DMS 273 (cell line): ENCODE data around the gene DCTN4.
A peak's percentile ranks its signal among the peaks of the same experiment; 100 is the strongest.
"Not testable (repeated sequence)": the region's sequence is repeated elsewhere in the genome, so short reads cannot be mapped to it uniquely, and the experiment has no call there.

Source experiments
- DNase-seq: peaks from one replicate; lab custom pipeline; 2025; ENCODE audit not compliant: unreplicated experiment; lab: John Stamatoyannopoulos, UW

The DCTN4 gene

GRCh38 chr5:150778517-150779396, 19.9 kb upstream of the DCTN4 start, which contains the start of gene SMIM3:
Gene SMIM3 (plus strand): TSS chr5:150778757. CDS start chr5:150795441, 16,684 bp downstream.
- peak; percentile 85 for DNase-seq

GRCh38 chr5:150778088-150778516, 19.3 kb upstream of the DCTN4 start:
- DNase-seq, result no peak

DNA sequence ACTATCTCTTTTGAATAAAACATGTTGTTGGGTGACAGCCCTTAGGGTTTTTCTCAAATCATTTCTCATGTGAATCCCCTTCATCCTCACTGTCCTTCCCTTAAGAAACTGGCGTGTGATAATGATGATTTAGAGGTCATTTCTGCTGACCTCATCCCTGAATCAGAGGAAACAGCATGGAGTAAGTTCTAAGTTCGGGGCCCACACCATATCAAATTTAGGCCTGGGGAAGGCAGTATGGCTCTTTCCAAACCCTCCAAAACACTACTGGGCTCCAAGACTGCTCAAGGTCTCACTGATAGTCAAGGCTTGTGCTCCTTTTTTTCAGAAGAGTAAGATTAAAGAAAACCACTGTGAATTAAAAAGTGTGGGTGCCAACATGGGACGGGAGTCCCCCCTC, 18.9 kb upstream of the DCTN4 start:
- DNase-seq, result no peak

DNA sequence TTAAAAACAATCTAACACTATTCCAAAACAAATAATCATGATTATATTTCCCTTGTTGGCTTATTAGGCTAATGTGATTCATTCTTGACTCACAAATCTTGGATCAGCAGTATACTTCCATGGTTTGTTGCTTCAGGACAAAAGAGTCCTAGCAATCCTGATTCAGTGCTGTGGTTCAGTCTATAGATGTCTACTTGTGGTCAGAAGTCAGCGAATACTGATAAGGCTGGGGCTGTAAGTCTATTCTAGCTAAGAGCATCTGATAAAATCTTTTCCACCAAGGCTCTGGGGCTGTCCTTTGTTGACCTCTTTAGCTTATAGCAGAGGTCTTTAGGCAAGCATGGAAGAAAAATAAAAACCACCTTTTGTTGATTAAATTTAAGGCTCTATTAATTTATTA, 15.3 kb upstream of the DCTN4 start:
- no peak for DNase-seq

- DNase-seq, result no peak
Observed at GRCh38 chr5:150771034-150771795, 12.4 kb upstream of the DCTN4 start.

- DNase-seq, result no peak
Observed at GRCh38 chr5:150766251-150766650, 7.4 kb upstream of the DCTN4 start.

DNA sequence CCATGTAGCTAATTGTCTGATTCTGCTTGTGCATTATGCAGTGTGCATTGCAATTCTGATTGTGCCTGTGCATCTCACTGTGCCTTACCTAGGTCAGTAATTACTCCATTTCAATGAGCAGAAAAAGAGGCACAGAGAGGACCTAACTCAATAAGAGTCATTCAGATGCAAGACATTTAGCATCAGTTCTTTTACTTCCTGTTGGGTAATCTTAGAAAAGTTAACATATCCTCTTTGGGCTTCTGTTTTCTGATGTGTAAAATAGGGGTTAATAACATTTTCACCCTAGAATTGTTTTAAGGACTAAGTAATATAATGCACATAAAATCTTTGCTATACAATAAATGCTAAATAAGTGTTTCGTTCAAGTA, 7.0 kb upstream of the DCTN4 start:
- DNase-seq, result no peak

GRCh38 chr5:150765011-150765798, 6.4 kb upstream of the DCTN4 start:
- no peak for DNase-seq

- DNase-seq, result no peak
Observed at GRCh38 chr5:150764530-150764929, 5.7 kb upstream of the DCTN4 start.

- DNase-seq, result peak; percentile 54
Observed at GRCh38 chr5:150763023-150763769, 4.4 kb upstream of the DCTN4 start.

GRCh38 chr5:150762211-150762610, 3.4 kb upstream of the DCTN4 start:
- DNase-seq, result no peak

- DNase-seq, result no peak
Observed at GRCh38 chr5:150759334-150759583, 442 bp upstream of the DCTN4 start.

DNA sequence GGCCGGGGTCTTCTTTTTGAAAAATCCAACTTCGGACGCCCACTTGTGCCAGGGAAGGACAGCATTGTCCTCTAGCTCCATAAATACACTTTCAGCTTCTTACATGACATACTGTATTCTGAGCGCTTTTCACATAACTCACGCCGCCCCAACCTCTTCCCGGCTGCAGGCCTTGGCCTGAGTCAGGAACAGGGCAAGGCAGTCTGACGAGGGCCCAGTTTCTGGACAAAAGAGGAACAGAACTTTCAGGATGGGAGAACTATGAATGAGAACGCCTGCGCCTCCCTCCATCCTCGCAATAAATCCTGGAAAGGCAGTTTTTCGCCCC, 650 bp downstream of the DCTN4 start:
- no peak for DNase-seq

- DNase-seq, result no peak
Observed at GRCh38 chr5:150757087-150757649, 1.6 kb downstream of the DCTN4 start.

DNA sequence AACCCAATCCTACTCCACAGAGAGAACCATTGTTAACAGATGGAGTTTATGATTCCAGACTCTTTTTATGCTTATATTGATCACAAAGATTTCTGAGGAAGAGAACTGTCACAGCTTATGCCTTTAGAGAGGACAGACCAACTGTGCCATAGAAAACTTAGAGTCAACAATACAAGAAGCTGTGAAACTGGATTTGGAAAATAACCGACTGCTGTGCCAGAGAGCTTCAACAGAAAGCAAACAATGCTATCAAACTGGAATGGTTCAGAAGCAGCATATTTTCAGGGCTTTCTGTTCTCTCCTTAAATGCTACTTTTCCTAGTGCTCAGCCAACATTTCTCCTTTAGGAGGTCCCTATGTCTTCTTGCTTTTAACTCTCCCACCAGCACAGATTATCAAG, 5.0 kb downstream of the DCTN4 start:
- DNase-seq, result no peak

DNA sequence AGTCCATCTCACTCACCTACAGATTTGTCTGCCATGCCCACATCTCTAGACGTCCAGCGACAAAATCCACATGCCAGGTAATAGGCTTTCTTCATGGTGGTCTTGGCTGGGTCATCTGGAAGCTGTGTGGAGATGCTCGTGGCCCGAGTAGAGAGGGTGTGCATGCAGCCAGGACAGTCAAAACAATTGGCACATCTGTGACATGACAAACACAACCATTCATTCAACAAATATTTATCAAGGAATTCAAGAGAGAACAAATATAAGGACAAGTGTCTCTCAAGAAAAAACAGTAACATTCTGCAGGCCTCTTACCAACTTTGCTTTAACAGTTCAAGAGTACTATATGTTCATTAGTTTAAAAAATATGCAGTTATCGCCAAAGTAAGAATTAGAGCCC, 5.4 kb downstream of the DCTN4 start:
- DNase-seq, result no peak

DNA sequence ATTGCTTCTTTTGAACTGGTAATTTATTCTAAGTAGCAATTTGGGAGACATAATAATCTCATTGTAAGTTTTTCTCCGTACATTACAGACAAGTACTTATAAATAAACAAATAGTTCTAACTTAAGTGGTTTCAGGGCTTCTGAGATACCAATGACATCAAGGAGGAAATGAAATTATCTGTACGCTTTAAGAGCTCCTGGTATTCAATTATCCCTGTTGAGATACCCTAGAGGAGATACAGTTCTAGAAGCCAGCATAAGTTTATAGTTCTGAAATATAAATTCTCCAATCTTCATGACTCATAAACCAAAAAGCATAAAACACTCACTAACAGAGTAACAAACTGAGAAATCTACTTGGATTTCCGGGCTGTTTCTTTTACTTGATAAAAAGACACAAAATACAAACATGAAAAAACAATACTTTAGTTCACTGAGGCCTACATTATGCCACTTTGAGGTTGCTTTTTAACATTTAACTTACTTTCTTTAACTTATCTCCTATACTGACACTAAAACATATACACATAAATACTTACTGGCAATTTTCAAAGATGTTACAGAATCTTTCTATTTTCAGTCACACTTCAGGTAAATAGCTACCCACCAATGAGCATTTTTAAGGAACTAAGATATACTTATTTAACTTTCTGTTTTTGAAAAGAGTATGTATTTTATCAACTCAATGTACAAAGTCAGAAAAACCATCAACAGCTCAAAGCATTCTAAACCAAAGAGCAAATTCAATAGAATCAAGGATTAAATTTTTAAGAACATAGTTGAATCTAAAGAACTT, 7.5 kb downstream of the DCTN4 start:
- no peak for DNase-seq

GRCh38 chr5:150750469-150750868, 8.3 kb downstream of the DCTN4 start:
- DNase-seq, result no peak

- not testable (repeated sequence) for DNase-seq
Observed at GRCh38 chr5:150743142-150743488, 15.7 kb downstream of the DCTN4 start.
